Measurements from ENCODE around the gene FHIT. TPM values are rescaled to one million over a fixed set of nuclear protein-coding genes. Genes with fewer than 3 reads are reported as not detected.

The FHIT gene
- total RNA-seq, 1 donor from 2014 or later: 20.2 TPM

DNA sequence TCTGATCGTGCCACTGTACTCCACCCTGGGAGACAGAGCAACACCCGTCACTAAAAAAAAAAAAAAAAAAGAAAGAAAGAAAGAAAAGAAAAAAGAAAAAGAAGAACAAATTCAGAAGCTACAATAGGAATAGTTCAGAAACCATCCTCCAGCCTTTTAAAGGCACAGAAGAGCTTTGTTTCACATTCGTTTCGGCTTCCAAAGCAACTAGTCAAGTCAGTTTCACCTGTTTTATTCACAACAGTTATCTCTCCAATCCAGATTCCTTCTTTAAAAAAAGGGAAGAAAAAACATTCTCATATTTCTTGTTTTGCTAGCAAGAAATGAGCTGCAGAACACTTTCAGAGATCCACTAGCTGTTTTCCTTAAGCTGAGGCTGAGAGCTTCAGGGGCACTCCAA is 1433.7 kb downstream of the FHIT start:
- H3K27ac Mint-ChIP-seq (ENCODE audit: unreplicated experiment): no peak overlapping the region
- H3K9me3 Mint-ChIP-seq (ENCODE audit: unreplicated experiment): no peaks in the 10 kb centered on the region
- no peak overlapping the region for H3K4me3 Mint-ChIP-seq (ENCODE audit: unreplicated experiment)
- DNase-seq (ENCODE audit: low spot score): no peak
- H3K27me3 Mint-ChIP-seq (ENCODE audit: unreplicated experiment): peaks cover 3% of the 10 kb centered on the region
- TF ChIP-seq, protein P1, sequence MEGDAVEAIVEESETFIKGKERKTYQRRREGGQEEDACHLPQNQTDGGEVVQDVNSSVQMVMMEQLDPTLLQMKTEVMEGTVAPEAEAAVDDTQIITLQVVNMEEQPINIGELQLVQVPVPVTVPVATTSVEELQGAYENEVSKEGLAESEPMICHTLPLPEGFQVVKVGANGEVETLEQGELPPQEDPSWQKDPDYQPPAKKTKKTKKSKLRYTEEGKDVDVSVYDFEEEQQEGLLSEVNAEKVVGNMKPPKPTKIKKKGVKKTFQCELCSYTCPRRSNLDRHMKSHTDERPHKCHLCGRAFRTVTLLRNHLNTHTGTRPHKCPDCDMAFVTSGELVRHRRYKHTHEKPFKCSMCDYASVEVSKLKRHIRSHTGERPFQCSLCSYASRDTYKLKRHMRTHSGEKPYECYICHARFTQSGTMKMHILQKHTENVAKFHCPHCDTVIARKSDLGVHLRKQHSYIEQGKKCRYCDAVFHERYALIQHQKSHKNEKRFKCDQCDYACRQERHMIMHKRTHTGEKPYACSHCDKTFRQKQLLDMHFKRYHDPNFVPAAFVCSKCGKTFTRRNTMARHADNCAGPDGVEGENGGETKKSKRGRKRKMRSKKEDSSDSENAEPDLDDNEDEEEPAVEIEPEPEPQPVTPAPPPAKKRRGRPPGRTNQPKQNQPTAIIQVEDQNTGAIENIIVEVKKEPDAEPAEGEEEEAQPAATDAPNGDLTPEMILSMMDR (IDR thresholded peaks at IDR 0.05; ENCODE audit: unreplicated experiment): no peak
- peaks cover 10% of the 10 kb centered on the region for H3K4me1 Mint-ChIP-seq (ENCODE audit: unreplicated experiment)
- H3K36me3 Mint-ChIP-seq (ENCODE audit: low read depth, unreplicated experiment): no peaks in the 10 kb centered on the region

DNA sequence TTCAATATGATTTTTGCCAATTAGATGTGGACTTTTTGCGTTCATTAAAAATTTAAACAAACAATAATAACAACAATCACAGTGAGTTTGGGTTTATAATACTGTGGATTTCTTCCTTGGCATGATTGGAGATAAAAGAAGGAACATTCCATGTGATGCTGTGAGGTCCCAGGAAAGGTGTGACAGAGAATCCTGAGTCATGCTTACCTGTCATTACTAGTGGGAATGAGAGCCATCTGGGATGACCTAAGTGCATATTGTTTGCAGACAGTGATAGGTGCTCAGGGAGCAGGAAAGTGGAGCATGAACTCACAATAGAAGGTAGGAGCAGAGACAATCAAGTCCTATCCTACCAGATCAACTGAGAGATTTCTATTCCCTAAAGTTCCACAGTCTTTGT is 1434.9 kb downstream of the FHIT start:
- TF ChIP-seq, protein P1 (IDR thresholded peaks at IDR 0.05; ENCODE audit: unreplicated experiment): no peak
- Mint-ChIP-seq H3K27me3 (ENCODE audit: unreplicated experiment) (peaks cover 3% of the 10 kb centered on the region), H3K4me3 (ENCODE audit: unreplicated experiment) (no peak overlapping the region), H3K4me1 (ENCODE audit: unreplicated experiment) (peaks cover 10% of the 10 kb centered on the region), H3K9me3 (ENCODE audit: unreplicated experiment) (no peaks in the 10 kb centered on the region), H3K36me3 (ENCODE audit: low read depth, unreplicated experiment) (no peaks in the 10 kb centered on the region), H3K27ac (ENCODE audit: unreplicated experiment) (no peak overlapping the region)
- DNase-seq (ENCODE audit: low spot score): no peak

DNA sequence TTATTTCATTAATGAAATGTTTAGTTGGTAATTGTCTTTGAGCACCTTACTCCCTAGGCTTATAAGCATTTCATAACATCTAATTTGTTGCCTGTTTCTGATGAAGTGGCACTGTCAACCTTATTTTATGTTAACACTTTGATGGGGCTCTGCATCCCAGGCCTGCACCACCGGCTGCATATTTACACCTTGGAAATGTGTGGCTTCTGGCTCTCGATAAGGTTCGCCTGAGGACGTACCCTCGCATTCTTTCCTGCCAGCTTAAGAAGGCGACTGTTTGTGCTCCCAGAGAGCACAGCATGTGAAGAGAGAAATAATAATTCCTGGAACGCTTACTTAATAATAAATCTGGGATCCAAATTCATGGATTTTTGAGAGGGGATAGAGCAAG is 1438.1 kb downstream of the FHIT start:
- Mint-ChIP-seq H3K4me1 (ENCODE audit: unreplicated experiment) (peaks cover 9% of the 10 kb centered on the region), H3K27me3 (ENCODE audit: unreplicated experiment) (peaks cover 3% of the 10 kb centered on the region), H3K9me3 (ENCODE audit: unreplicated experiment) (no peaks in the 10 kb centered on the region), H3K4me3 (ENCODE audit: unreplicated experiment) (no peak overlapping the region), H3K36me3 (ENCODE audit: low read depth, unreplicated experiment) (no peaks in the 10 kb centered on the region), H3K27ac (ENCODE audit: unreplicated experiment) (no peak overlapping the region)
- no peak for DNase-seq (ENCODE audit: low spot score)
- TF ChIP-seq, protein P1 (IDR thresholded peaks at IDR 0.05; ENCODE audit: unreplicated experiment): no peak

DNA sequence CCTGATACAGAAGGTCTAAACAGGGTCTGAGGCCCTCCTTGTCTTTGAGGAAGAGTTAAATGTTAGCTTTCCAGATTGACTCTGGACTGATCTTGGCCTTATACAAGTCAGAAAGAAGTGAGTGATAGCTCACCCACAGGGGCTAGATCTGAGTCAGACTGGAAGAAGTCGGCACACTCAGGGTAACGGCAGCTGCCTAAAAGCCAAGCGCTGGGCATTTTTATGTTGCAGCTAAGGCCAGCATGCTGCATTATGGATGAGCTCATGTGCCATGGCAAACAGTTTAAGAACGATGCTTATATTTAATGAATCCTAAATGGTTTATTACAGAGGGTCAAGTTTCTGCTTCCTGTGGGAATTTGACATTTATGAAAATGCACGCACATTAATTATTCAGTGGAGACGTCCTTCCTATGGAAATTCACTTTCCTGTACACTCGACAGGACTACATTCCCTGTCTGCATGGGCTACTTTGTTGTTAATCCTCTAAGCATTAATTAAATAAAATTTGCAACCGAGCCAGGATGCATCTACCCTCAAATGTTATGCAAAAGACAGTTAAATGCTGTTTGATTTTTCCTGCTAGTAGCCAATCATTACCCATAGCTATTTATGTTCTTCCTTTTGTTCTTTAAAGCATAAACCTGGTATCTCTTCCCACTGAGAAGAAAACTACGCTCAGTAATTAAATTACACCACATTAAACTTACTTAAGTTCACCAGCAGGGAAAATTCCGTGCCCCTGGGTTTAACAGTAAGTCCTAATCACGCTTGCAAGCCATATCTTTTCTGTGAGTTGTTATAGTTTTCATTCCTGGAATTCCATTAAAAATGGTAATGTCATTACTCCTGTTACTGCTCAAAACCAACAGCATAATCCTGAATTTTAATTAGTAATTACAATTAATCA is 1438.8 kb downstream of the FHIT start:
- Mint-ChIP-seq H3K27ac (ENCODE audit: unreplicated experiment) (no peak overlapping the region), H3K4me1 (ENCODE audit: unreplicated experiment) (peaks cover 3% of the 10 kb centered on the region), H3K9me3 (ENCODE audit: unreplicated experiment) (no peaks in the 10 kb centered on the region), H3K27me3 (ENCODE audit: unreplicated experiment) (peaks cover 3% of the 10 kb centered on the region), H3K36me3 (ENCODE audit: low read depth, unreplicated experiment) (no peaks in the 10 kb centered on the region), H3K4me3 (ENCODE audit: unreplicated experiment) (no peak overlapping the region)
- TF ChIP-seq, protein P1 (IDR thresholded peaks at IDR 0.05; ENCODE audit: unreplicated experiment): no peak
- DNase-seq (ENCODE audit: low spot score): no peak

DNA sequence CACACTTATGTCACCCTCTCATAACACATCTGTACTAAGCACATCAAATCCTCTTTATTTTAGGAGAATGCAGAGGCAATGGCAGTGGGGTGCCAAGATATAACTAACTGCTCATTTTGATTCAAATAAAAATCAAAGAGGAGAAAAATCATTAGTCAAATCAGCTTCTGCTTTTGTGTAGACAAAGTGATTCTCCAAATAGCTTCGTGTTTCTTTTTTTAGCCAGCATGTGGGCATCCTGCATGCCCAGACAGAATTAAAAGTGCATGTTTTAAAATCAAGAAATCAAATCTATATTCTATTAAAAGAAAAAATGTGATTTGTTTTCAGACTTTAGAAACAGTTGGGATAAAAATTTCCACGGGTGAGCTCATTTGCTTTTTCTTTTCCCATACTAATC is 1440.1 kb downstream of the FHIT start:
- H3K27ac Mint-ChIP-seq (ENCODE audit: unreplicated experiment): no peak overlapping the region
- DNase-seq (ENCODE audit: low spot score): no peak
- no peaks in the 10 kb centered on the region for H3K4me1 Mint-ChIP-seq (ENCODE audit: unreplicated experiment)
- no peaks in the 10 kb centered on the region for H3K36me3 Mint-ChIP-seq (ENCODE audit: low read depth, unreplicated experiment)
- peaks cover 1% of the 10 kb centered on the region for H3K27me3 Mint-ChIP-seq (ENCODE audit: unreplicated experiment)
- TF ChIP-seq, protein P1 (IDR thresholded peaks at IDR 0.05; ENCODE audit: unreplicated experiment): no peak
- H3K4me3 Mint-ChIP-seq (ENCODE audit: unreplicated experiment): no peak overlapping the region
- no peaks in the 10 kb centered on the region for H3K9me3 Mint-ChIP-seq (ENCODE audit: unreplicated experiment)
